HG03442 (cell line): Measurements from ENCODE around the gene THAP8.
"Not testable (repeated sequence)": the region's sequence is repeated elsewhere in the genome, so short reads cannot be mapped to it uniquely, and the experiment has no call there.

Source experiments
- ATAC-seq: cut with Tn5 transposase; IDR thresholded peaks from one replicate; pipeline ENCODE4 v1.9.1; 2021; ENCODE audit warnings: mild to moderate bottlenecking, moderate library complexity; ENCODE audit not compliant: unreplicated experiment

THAP8 gene

GRCh38 chr19:36068810-36069499, 14.9 kb upstream of the THAP8 start:
- ATAC-seq = not testable (repeated sequence)

GRCh38 chr19:36067681-36068080, 13.6 kb upstream of the THAP8 start:
- ATAC-seq = no peak

GRCh38 chr19:36064826-36065225, 10.7 kb upstream of the THAP8 start:
- ATAC-seq = no peak

GRCh38 chr19:36061367-36061766, 7.3 kb upstream of the THAP8 start:
- ATAC-seq = no peak

- no peak for ATAC-seq
Measured at GRCh38 chr19:36060430-36060829, 6.3 kb upstream of the THAP8 start.

- ATAC-seq = no peak
Measured at GRCh38 chr19:36059180-36059910, 5.3 kb upstream of the THAP8 start.

- ATAC-seq = no peak
Measured at GRCh38 chr19:36058481-36059179, 4.5 kb upstream of the THAP8 start.

GRCh38 chr19:36054733-36055686, 925 bp upstream of the THAP8 start, which contains the start of gene WDR62:
TSS of gene WDR62 (plus strand) at chr19:36054897. CDS start at chr19:36054972, 75 bp downstream.
- ATAC-seq = peak; percentile 58

- no peak for ATAC-seq
Measured at GRCh38 chr19:36051637-36052036, 2.4 kb downstream of the THAP8 start.

GRCh38 chr19:36051236-36051635, 2.8 kb downstream of the THAP8 start:
- no peak for ATAC-seq

- ATAC-seq = no peak
Measured at GRCh38 chr19:36049080-36049698, 4.9 kb downstream of the THAP8 start.

- ATAC-seq = no peak
Measured at GRCh38 chr19:36047835-36048234, 6.2 kb downstream of the THAP8 start.

GRCh38 chr19:36046443-36047050, 7.5 kb downstream of the THAP8 start:
- no peak for ATAC-seq

GRCh38 chr19:36043952-36044351, 10.1 kb downstream of the THAP8 start:
- ATAC-seq = no peak

- no peak for ATAC-seq
Measured at GRCh38 chr19:36041831-36042230, 12.3 kb downstream of the THAP8 start.

GRCh38 chr19:36041092-36041491, 13.0 kb downstream of the THAP8 start:
- not testable (repeated sequence) for ATAC-seq

- no peak for ATAC-seq
Measured at GRCh38 chr19:36040495-36040894, 13.6 kb downstream of the THAP8 start.

- no peak for ATAC-seq
Measured at GRCh38 chr19:36032251-36033104, 21.6 kb downstream of the THAP8 start, which contains the start of gene CLIP3. TSS of gene CLIP3 (minus strand) at chr19:36032873. CDS start at chr19:36032357, 516 bp downstream.

- no peak for ATAC-seq
Measured at GRCh38 chr19:36031308-36031707, 22.8 kb downstream of the THAP8 start.
